Endometrial microvascular endothelial cells (primary cell): Measurements from ENCODE around the gene REV3L. TPM values are rescaled to one million over a fixed set of nuclear protein-coding genes. Genes with fewer than 3 reads are reported as not detected.
"Not testable (repeated sequence)": the region's sequence is repeated elsewhere in the genome, so short reads cannot be mapped to it uniquely, and the experiment has no call there.

Experiments
- in situ Hi-C: cut with HindIII; loops from 2 replicates; pipeline ENCODE4 v1.10.0; 2017; ENCODE audit warnings: low sequenced_read_pairs, low pct_unique_long_range_greater_than_20kb; ENCODE audit errors: inconsistent ontology term
- total RNA-seq: library from RNA; depleted of rRNA; stranded (reverse); fragments of >200 nt; gene quantifications from one replicate; pipeline ENCODE4 v1.2.3, GENCODE V29; 2015; ENCODE audit errors: inconsistent ontology term

The REV3L gene
- total RNA-seq, 1 donor from 2014 or later, result 35.0 TPM

GRCh38 chr6:111280445-111280955, 202.5 kb downstream of the REV3L start:
- in situ Hi-C loops, result no loop called here

DNA sequence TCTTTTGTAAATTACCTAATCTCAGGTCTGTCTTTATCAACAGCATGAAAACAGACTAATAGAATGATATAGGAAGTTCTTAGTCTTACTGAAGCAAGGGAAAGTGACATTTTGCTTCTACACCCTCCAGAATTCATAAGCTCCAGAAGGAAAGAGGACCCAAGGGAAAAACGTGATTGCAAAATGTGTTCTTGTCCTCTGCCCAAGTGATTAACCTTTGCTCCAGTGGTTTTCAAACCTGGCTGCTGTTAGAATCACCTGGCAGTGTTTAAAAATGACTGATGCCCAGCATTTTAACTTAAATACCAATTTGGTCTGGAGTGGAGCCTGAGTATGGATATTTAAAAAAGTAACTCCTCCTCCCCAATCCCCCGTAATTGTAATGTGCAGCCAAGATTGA, 204.3 kb downstream of the REV3L start:
- in situ Hi-C loops, result no loop called here

GRCh38 chr6:111277819-111278218, 205.2 kb downstream of the REV3L start:
- in situ Hi-C loops, result no loop called here

- in situ Hi-C loops, result no loop called here
Observed at GRCh38 chr6:111276736-111277135, 206.3 kb downstream of the REV3L start.

GRCh38 chr6:111276335-111276734, 206.7 kb downstream of the REV3L start:
- in situ Hi-C loops, result no loop called here

DNA sequence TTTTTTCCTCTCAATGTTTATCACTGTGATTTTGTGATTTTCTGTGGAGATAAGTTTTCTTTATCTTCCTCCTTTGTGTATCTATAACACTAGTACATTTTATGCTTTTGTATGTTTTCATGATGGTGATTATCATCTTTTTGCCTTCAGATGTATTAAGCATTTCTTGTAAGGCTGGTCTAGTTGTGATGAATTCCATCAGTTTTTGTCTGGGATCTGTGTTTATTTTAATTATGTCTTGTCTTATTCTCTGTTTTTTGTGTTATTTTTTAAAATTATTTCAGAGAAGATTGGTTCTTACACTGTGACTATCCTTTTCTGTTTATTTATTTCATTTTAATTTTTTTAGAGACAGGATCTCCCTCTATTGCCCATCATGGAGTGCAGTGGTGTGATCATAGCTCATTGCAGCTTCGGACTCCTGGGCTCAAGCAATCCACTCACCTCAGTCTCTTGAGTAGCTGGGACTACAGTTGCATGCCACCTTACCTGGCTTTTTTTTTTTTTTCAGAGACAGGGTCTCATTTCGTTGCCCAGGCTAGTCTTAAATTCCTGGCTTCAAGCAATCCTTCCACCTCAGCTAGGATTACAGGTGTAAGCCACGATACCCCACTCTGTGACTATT, 208.3 kb downstream of the REV3L start:
- in situ Hi-C loops, result no loop called here

DNA sequence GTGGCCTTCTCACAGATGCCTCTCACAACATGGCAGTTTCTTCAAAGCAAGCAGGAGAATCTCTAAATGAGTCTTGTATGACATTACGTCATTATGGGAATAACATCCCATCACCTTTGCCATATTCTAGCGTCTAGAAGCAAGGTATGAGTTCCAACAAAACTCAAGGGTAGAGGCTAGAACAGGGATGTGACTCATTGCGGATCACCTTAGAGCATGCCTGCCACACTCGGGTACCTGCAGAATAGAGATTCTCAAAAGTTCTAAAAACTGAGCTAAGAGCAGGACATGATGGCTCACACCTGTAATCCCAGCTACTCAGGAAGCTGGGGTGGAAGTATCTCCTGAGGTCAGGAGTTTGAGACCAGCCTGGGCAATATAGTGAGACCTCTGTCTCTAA, 212.9 kb downstream of the REV3L start:
- in situ Hi-C loops, result no loop called here

GRCh38 chr6:111269401-111269970, 213.5 kb downstream of the REV3L start:
- in situ Hi-C loops, result no loop called here

- in situ Hi-C loops, result no loop called here
Observed at GRCh38 chr6:111267764-111268333, 215.2 kb downstream of the REV3L start.

GRCh38 chr6:111266276-111266675, 216.7 kb downstream of the REV3L start:
- in situ Hi-C loops, result no loop called here

DNA sequence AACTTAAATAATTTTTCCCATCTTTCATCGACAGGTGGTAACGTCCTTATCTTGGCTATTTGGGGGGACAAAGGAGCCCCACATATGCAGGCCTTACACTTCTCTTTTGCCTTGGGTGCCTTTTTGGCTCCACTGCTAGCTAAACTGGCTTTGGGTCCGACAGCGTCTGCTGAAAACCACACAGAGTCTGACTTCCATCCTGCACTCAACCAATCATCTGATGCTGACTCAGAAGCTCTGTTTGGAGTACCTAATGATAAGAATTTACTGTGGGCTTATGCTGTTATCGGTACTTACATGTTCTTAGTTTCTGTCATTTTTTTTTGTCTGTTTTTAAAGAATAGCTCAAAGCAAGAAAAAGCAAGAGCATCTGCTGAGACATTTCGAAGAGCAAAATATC, 217.2 kb downstream of the REV3L start:
- in situ Hi-C loops, result no loop called here

DNA sequence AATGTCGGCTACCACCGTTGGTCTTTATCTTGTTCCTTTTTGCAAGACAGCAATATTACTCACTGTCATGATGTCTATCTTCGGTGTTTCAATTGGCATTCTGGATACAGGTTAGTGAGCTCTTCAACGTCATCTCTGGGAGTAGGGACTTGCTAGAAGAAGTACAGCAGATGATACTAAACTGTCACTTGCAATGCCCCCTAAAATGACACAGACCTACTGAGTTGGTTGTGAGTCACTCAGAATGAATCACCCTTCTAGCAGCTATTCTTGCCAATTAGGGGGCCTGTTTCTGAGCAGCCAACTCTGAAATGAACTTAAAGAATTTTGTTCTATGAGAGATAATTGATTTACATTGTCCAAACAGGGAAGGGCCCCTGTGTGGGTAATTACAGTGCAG, 219.2 kb downstream of the REV3L start:
- in situ Hi-C loops, result no loop called here

DNA sequence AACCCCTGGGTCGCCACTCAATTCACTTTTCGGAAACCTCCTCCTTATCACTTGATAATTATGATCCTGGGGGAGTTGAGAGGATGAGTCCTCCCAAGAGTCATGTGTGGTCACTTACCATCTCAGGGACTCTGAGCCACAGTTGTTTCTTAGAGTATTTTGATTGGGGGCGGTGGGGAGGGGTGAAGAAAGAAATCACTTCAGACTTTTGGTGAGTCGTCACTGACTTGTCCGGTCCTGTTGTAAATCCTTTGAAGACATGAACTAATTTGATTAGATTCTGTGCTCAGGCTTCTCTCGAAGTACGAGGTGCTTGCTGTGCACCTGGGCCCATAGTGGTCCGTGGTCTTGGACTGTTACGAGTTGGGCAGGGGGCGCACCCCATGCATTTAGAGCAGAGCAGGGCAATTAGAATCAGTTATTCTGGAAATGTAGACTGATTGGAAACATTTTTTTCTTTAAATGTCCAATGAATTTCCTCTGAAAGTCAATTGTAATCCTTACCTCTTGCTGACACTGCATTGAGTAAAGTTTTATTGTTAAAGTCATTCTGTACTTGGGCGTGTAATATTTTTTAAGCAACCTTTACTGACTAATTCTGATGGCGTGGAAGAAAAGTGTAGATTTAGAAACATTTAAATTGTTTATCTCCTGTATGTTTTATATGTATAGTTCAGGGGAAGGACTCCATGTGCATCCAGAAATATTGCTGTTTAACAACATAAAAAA, 222.3 kb downstream of the REV3L start:
- in situ Hi-C loops, result no loop called here

GRCh38 chr6:111259089-111259831, 223.8 kb downstream of the REV3L start:
- in situ Hi-C loops, result no loop called here

GRCh38 chr6:111258615-111259088, 224.4 kb downstream of the REV3L start:
- in situ Hi-C loops, result no loop called here

GRCh38 chr6:111258010-111258409, 225.0 kb downstream of the REV3L start:
- in situ Hi-C loops, result no loop called here

DNA sequence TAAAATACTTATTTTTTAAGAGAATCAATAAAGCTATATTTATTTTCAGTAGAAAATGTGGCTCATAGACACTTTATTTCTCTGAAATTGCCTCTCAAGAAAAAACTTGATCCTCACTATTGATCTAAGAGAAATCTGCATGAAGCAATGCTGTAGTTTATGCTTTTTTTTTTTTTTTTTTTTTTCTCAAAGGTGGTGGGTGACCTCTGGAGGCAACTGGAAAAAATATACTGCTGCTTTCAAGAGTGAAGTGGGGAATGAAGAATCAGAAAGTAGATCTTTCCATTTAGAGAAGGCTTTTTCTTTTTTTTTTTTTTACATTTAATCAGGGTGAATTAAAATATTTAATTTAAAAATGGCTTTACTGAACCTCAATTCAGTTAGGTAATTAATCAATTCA, 226.4 kb downstream of the REV3L start:
- in situ Hi-C loops, result no loop called here

DNA sequence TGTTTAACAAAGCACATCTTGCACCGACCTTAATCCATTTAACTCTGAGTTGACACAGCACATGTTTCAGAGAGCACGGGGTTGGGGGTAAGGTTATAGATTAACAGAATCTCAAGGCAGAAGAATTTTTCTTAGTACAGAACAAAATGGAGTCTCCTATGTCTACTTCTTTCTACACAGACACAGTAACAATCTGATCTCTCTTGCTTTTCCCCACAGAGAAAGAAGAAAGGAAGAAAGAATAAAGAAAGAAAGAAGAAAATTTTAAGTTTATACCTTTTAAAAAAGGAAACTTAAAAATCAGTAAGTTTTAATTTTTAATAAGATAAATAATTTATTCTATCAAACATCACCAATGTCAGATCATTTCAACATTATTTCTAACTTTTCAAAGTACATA, 227.2 kb downstream of the REV3L start:
- in situ Hi-C loops, result not testable (repeated sequence)

- in situ Hi-C loops, result no loop called here
Observed at GRCh38 chr6:111254779-111255166, 228.2 kb downstream of the REV3L start.
